HG03460 (cell line): ENCODE data around the gene RNF114.

Experiments
- ATAC-seq: cut with Tn5 transposase; IDR thresholded peaks from one replicate; pipeline ENCODE4 v1.9.1; 2021; ENCODE audit not compliant: unreplicated experiment

The RNF114 gene

GRCh38 chr20:49901588-49901987 lies 34.6 kb upstream of the RNF114 start:
- ATAC-seq = no peak

DNA sequence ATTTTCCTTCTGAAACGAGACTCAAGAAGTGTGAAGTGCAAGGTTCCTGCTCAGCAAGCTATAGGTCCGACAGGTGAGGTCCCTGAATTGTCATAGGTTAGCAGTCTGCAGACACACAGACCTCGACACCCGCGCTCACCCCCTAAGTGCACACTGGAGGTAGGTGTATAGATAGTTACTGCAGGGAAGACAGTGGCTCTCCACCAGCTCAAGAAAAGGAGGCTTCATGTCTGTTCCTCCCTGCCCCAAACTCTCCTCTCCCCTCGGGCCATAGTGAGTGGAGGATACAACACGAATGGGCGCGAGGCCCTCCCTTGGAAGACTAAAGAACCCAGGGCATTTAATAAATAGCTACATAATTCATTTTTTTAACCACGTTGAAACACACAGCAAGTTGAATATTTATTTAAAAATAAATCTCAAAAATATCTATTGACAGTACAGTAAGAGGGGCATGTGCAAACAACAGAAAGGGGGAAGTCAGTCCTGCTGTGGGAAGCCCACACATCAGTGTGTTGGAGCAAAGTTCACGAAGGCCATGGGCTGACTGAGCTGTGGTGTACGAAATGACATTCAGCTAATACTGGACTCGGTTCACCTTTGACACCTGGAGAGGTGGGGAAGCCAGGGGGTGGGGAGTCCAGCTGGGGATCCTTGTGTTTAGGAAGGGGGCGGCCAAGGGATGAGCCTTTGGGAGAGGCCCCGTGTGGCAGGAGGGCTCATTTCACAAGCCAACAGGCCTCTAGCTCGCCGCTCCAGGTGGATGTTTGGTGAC lies 31.6 kb upstream of the RNF114 start:
- ATAC-seq = no peak

- ATAC-seq = no peak
These were observed 30.6 kb upstream of the RNF114 start for GRCh38 chr20:49905415-49906091.

DNA sequence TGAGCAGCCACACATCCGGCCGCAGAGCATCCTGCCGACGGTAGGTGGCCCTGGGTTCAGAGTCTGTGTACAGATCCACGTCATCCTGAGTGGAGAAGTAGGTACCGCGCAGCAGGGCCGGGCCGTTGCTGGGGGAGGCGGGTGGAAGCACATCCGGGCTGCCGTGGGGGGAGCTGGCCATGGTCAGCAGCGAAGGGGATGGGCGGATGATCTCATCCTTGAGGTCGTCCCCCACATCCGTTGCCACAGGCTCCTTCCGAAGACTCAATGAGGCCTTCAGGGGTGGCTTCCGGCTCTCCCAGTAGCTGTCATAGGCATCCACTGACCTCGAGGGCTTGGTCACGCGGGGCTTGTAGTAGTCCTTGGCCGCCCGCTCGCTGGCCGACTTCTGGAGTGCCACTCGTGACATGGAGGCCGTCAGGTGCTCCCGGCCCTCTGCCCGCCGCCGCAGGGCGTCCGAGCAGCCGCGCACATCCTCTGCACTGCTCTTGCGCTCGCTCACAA lies 30.0 kb upstream of the RNF114 start:
- ATAC-seq = no peak

DNA sequence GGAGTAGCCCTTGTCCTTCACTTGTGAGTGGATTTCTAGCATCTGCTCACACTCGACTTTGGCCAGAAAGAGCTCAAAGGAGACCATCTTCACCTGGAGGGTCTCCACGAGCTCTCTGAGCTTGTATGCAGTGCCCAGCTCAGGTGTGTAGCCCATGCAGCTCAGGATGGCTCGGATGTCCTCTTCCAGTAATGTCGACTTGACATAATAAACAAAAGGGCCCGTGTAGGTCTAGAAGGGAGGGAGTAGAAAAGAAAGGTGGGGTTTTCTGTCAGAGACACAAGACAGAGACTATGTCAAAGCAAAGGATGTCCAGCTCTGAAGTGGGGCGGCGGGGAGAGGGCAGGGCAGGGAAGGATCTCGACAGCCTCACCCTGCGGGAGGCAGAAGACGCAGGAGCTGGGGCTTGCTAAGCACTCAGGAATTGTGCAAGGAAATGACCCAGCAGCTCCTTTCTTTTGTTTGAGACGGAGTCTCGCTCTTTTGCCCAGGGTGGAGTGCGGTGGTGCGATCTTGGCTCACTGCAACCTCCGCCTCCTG lies 29.5 kb upstream of the RNF114 start:
- ATAC-seq = no peak

DNA sequence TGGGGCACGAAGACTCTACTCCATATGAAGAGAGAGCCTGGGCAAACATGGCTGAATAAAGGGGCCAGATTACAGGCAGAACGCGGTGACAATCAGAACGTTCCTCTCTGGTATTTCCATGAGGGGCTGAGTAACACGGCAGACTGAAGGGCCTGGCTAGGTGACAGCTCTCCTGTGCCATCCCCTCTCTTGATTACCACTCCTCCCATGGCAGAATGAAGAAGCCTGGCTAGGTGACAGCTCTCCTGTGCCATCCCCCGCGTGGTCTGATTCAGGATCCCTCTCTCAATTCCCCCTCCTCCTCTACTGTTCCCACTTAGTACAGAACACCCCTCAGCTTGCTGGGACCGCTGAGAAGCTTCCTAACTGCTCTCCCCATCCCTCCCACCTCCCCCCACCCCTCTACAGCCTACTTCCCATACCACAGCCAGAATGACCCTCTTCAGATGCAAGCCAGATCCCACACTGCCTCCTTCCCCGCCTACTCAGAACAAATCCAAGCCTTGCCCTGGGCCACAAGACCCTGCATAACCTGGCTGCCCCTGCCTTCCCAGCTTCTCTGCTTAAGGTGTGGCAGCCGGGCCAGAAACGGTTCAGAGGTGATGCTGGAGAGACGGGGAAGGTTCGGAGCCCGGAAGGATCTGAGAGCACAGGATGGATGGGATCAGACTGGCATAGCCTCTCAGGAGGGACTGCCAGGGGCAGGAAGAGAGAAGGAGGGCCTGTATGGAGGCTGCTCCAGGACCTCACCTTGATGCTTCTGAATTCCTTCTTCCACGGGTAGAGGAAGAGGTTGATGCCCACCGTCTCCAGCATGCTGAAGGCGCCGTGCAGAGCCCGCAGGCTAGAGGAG lies 28.6 kb upstream of the RNF114 start:
- ATAC-seq = no peak

GRCh38 chr20:49908258-49908565 lies 28.0 kb upstream of the RNF114 start:
- no peak for ATAC-seq

- no peak for ATAC-seq
These were observed 26.5 kb upstream of the RNF114 start for GRCh38 chr20:49909499-49910339.

GRCh38 chr20:49910340-49910706 lies 25.9 kb upstream of the RNF114 start:
- no peak for ATAC-seq

GRCh38 chr20:49913399-49914047 lies 22.7 kb upstream of the RNF114 start:
- no peak for ATAC-seq

DNA sequence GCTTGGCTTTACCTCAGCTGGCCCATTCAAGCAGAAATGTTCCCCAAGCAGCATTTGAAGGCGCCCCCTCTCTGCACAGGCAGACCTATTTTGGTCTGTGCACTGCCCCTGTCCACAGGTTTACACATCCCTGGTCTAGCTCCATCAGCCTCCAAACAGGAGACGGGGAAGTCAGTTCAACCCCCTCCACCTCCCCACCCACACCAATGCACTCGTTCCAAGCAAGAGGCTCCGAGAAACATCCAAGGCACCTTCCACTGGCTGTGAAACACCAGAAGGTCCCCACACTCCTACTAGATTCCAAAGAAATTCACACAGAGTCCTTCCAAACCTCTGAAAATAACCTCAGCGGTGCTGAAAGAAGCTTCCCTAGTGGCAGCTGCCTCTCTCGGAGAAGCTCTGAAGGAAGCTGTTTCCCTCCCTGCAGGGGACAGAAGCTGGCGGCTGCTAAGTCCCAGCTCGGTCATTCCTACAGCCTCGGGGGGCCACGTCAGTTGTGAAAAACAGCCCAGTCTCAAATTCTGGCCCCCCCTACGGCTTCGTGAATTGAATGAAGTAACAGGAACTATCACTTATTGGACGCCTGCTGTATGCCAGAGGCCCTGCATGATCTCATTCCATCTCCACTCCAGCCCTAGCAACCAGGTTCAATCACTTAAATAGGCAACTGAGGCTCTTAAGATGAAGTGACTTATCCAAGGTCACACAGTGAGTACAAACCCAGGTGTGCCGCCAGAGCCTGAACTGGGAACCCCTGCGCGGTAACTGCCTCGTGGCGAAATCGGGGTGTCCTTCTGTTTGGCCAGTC lies 21.7 kb upstream of the RNF114 start:
- ATAC-seq = no peak

GRCh38 chr20:49915118-49915379 lies 21.1 kb upstream of the RNF114 start:
- ATAC-seq = no peak

DNA sequence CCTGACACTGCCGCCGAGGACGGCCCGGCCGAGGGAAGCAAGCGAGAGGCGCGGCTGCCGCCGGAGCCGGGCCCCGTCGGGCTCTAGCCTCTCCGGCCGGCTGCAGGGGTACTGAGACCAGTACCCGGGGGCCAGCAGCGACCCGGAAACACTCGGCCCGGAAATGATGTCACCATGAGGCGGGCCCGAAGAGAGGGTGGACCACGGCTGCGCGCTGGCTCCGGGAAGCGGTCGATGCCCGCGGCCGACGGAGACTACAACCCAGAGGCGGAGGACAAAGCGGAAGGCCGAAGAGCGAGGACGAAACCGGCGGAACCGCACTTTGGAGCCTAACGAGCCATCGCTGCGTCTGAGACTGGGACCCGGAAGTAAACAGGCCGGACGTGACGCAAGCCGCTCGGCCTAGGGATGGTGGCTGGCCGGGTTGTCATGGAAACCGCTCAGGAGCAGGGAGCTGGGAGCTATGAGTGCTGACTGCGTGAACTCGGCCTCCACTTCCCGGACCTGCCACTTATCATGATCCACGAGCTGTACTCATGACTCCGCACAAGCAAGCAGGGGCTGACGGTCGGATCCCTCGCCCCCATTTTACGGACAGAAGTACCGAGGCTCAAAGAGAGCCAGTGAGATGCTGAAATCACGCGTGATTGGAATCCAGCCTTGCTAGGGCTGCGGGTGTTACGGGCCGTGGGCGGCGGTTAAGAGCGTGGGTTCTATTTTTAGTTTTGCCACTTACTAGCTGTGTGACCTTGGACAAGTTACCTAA lies 20.6 kb upstream of the RNF114 start, which contains the start of gene SPATA2:
Gene SPATA2, minus strand, starts transcription at position 150 of the 766 bp plus-strand sequence. CDS start 7,039 bp downstream, outside the sequence.
- ATAC-seq = peak; percentile 86

DNA sequence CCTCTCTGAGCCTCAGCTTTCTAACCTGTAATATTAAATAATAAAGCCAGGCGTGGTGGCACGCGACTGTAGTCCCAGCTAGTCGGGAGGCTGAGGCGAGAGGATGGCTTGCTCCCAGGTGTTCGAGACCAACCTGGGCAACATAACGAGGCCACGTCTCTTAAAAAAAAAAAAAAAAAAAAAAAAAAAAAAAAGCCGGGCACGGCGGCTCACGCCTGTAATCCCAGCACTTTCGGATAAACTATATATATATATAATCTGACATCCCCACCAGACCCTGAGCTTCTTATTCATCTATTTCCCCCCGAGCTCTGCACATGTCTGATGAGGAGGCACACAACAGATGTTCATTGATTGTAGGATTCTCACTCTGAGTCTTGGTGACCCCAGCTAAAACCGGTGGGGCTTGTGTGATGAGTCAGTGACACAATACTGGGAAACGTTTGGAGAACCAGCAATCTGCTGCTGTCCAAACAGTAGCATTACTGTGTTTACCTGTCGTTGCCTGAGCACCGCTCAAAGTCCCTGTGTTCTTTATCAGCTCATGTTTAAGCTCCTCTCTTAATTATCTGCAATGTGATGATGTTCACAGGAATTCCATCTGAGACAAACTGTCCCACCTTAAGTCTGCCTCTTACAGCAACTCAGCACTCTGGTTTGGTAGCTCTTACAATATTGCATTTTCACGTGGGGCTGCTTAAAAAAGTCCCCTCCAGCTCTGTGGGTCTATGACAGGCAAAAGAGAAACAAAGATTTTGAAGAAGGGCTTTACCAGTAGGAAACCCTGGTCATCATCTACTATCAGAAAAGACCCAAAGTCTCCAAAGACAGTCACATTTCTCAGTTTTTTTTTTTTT lies 19.8 kb upstream of the RNF114 start:
- ATAC-seq = no peak

- no peak for ATAC-seq
These were observed 17.8 kb upstream of the RNF114 start for GRCh38 chr20:49918446-49918845.

GRCh38 chr20:49919009-49919408 lies 17.2 kb upstream of the RNF114 start:
- ATAC-seq = no peak

GRCh38 chr20:49919461-49919860 lies 16.7 kb upstream of the RNF114 start:
- ATAC-seq = no peak

DNA sequence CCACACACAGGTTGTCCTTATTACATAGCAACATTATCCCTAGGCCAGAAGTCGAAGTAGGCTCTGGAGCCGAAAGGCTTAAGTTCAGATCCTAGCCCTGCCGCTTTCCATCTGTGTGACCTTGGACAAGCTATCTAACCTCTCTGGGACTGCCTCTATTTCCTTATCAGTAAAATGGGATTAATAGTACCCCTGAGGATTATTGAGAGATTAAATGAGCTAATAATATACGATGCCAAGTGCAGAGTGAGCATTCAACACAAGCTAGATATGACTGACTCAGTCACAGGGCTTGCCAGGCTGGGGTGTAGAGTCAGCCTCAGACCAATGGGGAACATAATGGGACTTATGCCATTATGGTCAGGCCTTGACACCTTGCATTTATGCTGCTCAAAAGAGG lies 11.9 kb upstream of the RNF114 start:
- no peak for ATAC-seq
